ENCODE results near the gene SRP14.

SRP14 gene

DNA sequence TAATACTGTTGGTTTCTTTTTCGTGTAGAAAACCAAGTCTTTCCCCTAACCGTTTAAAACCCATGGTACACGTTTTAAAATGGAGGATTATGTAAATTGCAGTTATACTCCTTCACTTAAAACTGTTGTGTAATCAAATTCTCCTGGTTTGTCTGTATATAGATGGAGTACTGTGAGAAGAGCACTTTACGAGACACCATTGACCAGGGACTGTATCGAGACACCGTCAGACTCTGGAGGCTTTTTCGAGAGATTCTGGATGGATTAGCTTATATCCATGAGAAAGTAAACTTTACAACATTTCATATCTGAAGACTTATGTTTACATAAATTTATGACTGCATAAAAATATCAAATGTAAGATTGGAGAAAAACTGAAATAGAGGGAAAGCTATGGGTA, 51.2 kb downstream of the SRP14 start:
- Histone ChIP-seq H3K4me3 (no peak overlapping the region), H3K4me1 (no peaks in the 10 kb centered on the region), H3K36me3 (replicated peaks) (peaks cover 45% of the 10 kb centered on the region), H3K9me3 (no peaks in the 10 kb centered on the region), H3K27me3 (ENCODE audit: low read depth) (no peaks in the 10 kb centered on the region)
- in situ Hi-C loops (cut with MboI; ENCODE audit: low sequenced_read_pairs) = no loop called here
- no peak for DNase-seq (ENCODE audit: low spot score in 2 of 2)

Measured in HAP-1 (cell line).